ENCODE results near the gene ZBTB32. TPM values are rescaled to one million over a fixed set of nuclear protein-coding genes. Genes with fewer than 3 reads are reported as not detected.
"Not testable (repeated sequence)": the region's sequence is repeated elsewhere in the genome, so short reads cannot be mapped to it uniquely, and the experiment has no call there.

The ZBTB32 gene
- total RNA-seq, 4 donors from 2014 or later, result not detected

DNA sequence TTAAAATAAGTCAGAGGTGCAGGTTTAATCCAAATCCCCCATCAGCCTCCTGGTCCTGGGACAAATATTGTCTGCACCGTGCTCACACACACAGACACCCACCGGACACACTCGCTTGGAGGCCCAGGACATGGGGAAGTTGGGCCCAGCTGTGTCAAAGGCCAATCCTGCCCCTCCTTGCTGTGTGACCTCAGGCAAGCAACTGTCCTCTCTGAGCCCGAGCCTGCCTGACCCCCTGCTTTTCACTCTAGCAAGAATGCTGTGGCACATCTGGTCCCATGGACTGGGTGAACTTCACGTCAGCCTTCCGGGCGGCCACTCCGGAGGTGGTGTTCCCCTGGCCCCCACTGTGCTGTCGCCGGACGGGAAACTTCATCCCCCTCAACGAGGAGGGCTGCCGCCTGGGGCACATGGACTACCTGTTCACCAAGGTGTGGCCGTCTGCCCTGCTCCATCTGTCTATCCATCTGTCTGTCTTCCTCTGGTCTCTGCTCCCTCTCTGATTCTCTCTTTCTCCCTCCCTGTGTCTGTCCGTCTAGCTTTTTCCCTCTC, 28.7 kb upstream of the ZBTB32 start:
- H3K27me3 ChIP-seq, result peaks cover 20 to 26% (median 26%) of the 10 kb centered on the region in 3 donors
- no peaks in the 10 kb centered on the region for H3K4me1 ChIP-seq
- no peaks in the 10 kb centered on the region for H3K36me3 ChIP-seq
- DNase-seq (no peak), ATAC-seq (no peak)
- H3K4me3 ChIP-seq, result no peak overlapping the region
- TF ChIP-seq, protein P1, sequence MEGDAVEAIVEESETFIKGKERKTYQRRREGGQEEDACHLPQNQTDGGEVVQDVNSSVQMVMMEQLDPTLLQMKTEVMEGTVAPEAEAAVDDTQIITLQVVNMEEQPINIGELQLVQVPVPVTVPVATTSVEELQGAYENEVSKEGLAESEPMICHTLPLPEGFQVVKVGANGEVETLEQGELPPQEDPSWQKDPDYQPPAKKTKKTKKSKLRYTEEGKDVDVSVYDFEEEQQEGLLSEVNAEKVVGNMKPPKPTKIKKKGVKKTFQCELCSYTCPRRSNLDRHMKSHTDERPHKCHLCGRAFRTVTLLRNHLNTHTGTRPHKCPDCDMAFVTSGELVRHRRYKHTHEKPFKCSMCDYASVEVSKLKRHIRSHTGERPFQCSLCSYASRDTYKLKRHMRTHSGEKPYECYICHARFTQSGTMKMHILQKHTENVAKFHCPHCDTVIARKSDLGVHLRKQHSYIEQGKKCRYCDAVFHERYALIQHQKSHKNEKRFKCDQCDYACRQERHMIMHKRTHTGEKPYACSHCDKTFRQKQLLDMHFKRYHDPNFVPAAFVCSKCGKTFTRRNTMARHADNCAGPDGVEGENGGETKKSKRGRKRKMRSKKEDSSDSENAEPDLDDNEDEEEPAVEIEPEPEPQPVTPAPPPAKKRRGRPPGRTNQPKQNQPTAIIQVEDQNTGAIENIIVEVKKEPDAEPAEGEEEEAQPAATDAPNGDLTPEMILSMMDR (IDR thresholded peaks at IDR 0.05 in 4 of 5, conservative IDR thresholded peaks at IDR 0.05 in 1 of 5), result no peak
- no peak for TF ChIP-seq POLR2A (IDR thresholded peaks at IDR 0.05)
- in situ Hi-C loops (cut with MboI; ENCODE audit: low sequenced_read_pairs in 4 of 4) (no loop called here), intact Hi-C loops (cut with DNase I; ENCODE audit: low total_unique reads) (no loop called here)
- H3K27ac ChIP-seq, result no peak overlapping the region
- no peaks in the 10 kb centered on the region for H3K9me3 ChIP-seq

DNA sequence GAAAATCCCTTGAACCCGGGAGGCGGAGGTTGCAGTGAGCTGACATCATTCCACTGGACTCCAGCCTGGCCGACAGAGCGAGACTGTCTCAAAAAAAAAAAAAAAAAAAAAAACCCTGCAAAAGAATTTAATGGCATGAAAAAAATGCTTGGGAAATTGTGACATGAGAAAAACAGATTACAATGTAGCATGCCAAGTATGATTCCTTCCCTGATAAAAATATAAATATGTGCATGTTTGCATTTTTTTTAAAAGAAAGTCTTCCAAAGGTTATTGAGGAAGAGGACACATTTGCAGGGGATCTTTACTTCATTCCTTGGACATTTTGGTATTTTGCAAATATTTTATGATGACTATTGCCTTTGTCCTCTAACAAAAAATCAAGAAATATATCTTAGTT, 14.5 kb upstream of the ZBTB32 start:
- ATAC-seq, result no peak
- H3K27ac ChIP-seq, result no peak overlapping the region
- TF ChIP-seq POLR2A (IDR thresholded peaks at IDR 0.05), result no peak
- TF ChIP-seq, protein P1 (IDR thresholded peaks at IDR 0.05 in 4 of 5, conservative IDR thresholded peaks at IDR 0.05 in 1 of 5), result no peak
- in situ Hi-C loops (cut with MboI; ENCODE audit: low sequenced_read_pairs in 4 of 4) (no loop called here), intact Hi-C loops (cut with DNase I; ENCODE audit: low total_unique reads) (no loop called here)
- H3K36me3 ChIP-seq, result no peaks in the 10 kb centered on the region
- no peaks in the 10 kb centered on the region for H3K4me1 ChIP-seq
- no peak for DNase-seq
- no peaks in the 10 kb centered on the region for H3K9me3 ChIP-seq
- H3K27me3 ChIP-seq, result peaks cover 0 to 2% (median 0%) of the 10 kb centered on the region in 3 donors
- no peak overlapping the region for H3K4me3 ChIP-seq

DNA sequence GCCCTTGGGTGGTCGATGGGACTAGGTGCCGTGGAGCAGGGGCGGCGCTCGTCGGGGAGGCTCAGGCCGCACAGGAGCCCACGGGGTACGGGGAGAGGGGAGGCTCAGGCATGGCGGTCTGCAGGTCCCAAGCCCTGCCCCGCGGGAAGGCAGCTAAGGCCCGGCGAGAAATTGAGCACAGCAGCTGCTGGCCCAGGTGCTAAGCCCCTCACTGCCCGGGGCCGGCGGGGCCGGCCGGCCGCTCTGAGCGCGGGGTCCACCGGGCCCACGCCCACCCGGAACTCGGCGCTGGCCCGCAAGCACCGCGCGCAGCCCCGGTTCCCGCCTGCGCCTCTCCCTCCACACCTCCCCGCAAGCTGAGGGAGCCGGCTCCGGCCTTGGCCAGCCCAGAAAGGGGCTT, 13.3 kb upstream of the ZBTB32 start:
- in situ Hi-C loops (cut with MboI; ENCODE audit: low sequenced_read_pairs in 4 of 4); intact Hi-C loops (cut with DNase I; ENCODE audit: low total_unique reads); ATAC-seq: not testable (repeated sequence)

DNA sequence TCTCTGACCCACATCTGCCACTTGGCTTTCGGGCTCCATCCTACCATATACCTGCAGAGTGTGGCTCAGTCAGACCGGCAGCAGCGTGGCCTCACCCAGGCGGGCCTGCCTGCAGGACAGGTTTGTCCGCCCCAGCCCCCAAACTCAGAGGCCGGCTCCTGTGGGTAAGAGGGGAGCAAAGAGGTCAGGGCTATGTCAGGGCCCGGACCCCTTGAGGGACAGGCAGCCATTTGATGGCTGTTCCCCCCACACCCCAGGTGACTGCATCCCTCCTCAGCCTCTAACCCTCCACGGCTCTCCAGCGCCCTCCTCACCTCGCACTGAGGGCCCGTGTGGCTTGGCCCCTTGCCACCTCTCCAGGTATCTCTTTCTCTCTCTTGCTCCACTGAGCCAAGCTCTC, 12.3 kb upstream of the ZBTB32 start:
- intact Hi-C loops (cut with DNase I; ENCODE audit: low total_unique reads) (loop anchor here (2.0 kb wide), 1 partner anchor 47 kb away; no protein-coding TSS in a partner anchor), in situ Hi-C loops (cut with MboI; ENCODE audit: low sequenced_read_pairs in 4 of 4) (no loop called here)
- Histone ChIP-seq H3K4me1 (no peaks in the 10 kb centered on the region), H3K4me3 (no peak overlapping the region), H3K36me3 (no peaks in the 10 kb centered on the region), H3K9me3 (no peaks in the 10 kb centered on the region), H3K27ac (no peak overlapping the region), H3K27me3 (peaks cover 0 to 2% (median 0%) of the 10 kb centered on the region in 3 donors)
- DNase-seq (no peak), ATAC-seq (no peak)
- TF ChIP-seq, protein P1 (IDR thresholded peaks at IDR 0.05 in 4 of 5, conservative IDR thresholded peaks at IDR 0.05 in 1 of 5), result no peak
- TF ChIP-seq POLR2A (IDR thresholded peaks at IDR 0.05), result no peak

More for the DNA sequence above, 13.3 kb upstream of the ZBTB32 start:
- not testable (repeated sequence) for H3K27me3 ChIP-seq, H3K4me1 ChIP-seq, H3K27ac ChIP-seq, H3K9me3 ChIP-seq, H3K4me3 ChIP-seq, DNase-seq, H3K36me3 ChIP-seq

DNA sequence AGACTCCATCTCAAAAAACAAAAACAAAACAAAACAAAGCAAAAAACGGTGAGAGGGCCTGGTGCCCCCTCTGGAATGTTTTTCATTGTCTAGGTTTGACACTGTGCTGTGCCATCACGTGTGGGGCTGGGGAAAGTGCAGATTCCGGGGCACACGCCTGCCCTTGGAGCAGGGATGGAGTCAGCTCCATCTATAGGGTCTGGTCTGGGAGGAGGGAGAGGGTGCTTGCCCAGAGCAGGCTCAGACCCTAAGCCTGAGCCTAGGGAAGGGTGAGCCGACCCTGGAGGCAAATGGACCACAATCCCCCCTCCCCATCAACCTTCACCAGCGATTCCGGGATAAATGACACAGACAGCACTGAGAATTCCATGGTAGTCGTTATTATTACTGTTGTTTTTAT, 10.9 kb upstream of the ZBTB32 start:
- no peak for DNase-seq
- in situ Hi-C loops (cut with MboI; ENCODE audit: low sequenced_read_pairs in 4 of 4), result no loop called here

More for the DNA sequence above, 10.9 kb upstream of the ZBTB32 start:
- no peaks in the 10 kb centered on the region for H3K9me3 ChIP-seq
- H3K4me1 ChIP-seq, result no peaks in the 10 kb centered on the region
- peaks cover 0 to 2% (median 0%) of the 10 kb centered on the region in 3 donors for H3K27me3 ChIP-seq
- H3K4me3 ChIP-seq, result no peak overlapping the region
- no peak for TF ChIP-seq POLR2A (IDR thresholded peaks at IDR 0.05)
- TF ChIP-seq, protein P1 (IDR thresholded peaks at IDR 0.05 in 4 of 5, conservative IDR thresholded peaks at IDR 0.05 in 1 of 5), result no peak
- H3K36me3 ChIP-seq, result no peaks in the 10 kb centered on the region
- H3K27ac ChIP-seq, result no peak overlapping the region
- intact Hi-C loops (cut with DNase I; ENCODE audit: low total_unique reads), result loop anchor here (1.0 to 2.0 kb wide), 3 partner anchors 24 to 238 kb away; no protein-coding TSS in a partner anchor
- peak in 1 of 2 donors; percentile 20 for ATAC-seq
